ENCODE results near the gene MT1M. TPM values are rescaled to one million over a fixed set of nuclear protein-coding genes. Genes with fewer than 3 reads are reported as not detected.

Gene MT1M
- total and polyA plus RNA-seq, 2 of the 8 experiments (the other 6 are each of a cell fraction or from before 2014, with no cell fraction given): 2.1 TPM; not detected in 1

GRCh38 chr16:56643080-56643778 lies 10.8 kb downstream of the MT1M start:
- 5% methylated on average over 39 of the region's 42 CpGs; no CpG with 5 or more reads in 1 of the 2 experiments for WGBS, 2 experiments (ENCODE audit: extremely low coverage in 1 of 2, insufficient coverage in 1 of 2, insufficient read length in 1 of 2, insufficient replicate concordance in 2 of 2, low coverage in 1 of 2, low lambda C conversion rate in 2 of 2, missing lambda C conversion rate in 1 of 2)
- CTCF ChIA-PET (ENCODE audit: partially characterized antibody): interaction anchor here (1.1 to 4.1 kb wide), 12 partner anchors 11 to 109 kb away, joined by 3 to 29 read pairs (median 6); partner anchors contain the start of genes MT1B and MT1E
- no peak overlapping the region; the same call in 1 of the 2 replicates for H2BK5ac ChIP-seq (ENCODE audit: low read depth, low read length)
- H3K27ac ChIP-seq (ENCODE audit: low read depth, low read length): no peak overlapping the region
- no peak overlapping the region for H2AK5ac ChIP-seq (ENCODE audit: low read depth, low read length)
- H2AFZ ChIP-seq (ENCODE audit: low read length): no peak overlapping the region
- H4K20me1 ChIP-seq (replicated peaks in 1 of 2; ENCODE audit: control insufficient read depth in 1 of 2, insufficient read depth in 2 of 2, low read length in 2 of 2): peaks cover 4 to 21% of the 10 kb centered on the region in 2 experiments
- H3K79me2 ChIP-seq (ENCODE audit: control insufficient read depth in 1 of 2, insufficient read depth in 2 of 2, low read length in 2 of 2): no peaks in the 10 kb centered on the region
- no peak overlapping the region; the same call in 1 of the 2 replicates for H2BK12ac ChIP-seq (ENCODE audit: low read depth, low read length)
- H3K4me2 ChIP-seq (ENCODE audit: insufficient read depth in 1 of 2, low read depth in 2 of 2, low read length in 2 of 2): peak overlapping the region; percentile 23 to 69
- H2BK20ac ChIP-seq (ENCODE audit: low read length): no peak overlapping the region
- H4K5ac ChIP-seq (ENCODE audit: insufficient read length, low read depth, low read length): no peak overlapping the region
- no peak overlapping the region; the same call in 1 of the 2 replicates for H4K8ac ChIP-seq (ENCODE audit: extremely low read depth, insufficient read depth, low read length)
- H3K9me3 ChIP-seq (ENCODE audit: insufficient read depth in 2 of 2, low read depth in 1 of 2, low read length in 1 of 2): no peaks in the 10 kb centered on the region
- peak overlapping the region; percentile 18 to 51 (median 34); a peak in 7 of 8 replicates for H3K4me3 ChIP-seq (ENCODE audit: extremely low read depth in 1 of 4, insufficient read depth in 2 of 4, low read depth in 3 of 4, low read length in 4 of 4)
- H3K4me1 ChIP-seq (replicated peaks in 1 of 4; ENCODE audit: control insufficient read depth in 3 of 4, insufficient read depth in 4 of 4, low read length in 3 of 4): peaks cover 3 to 20% (median 7%) of the 10 kb centered on the region in 4 experiments
- H4K91ac ChIP-seq (replicated peaks; ENCODE audit: insufficient read length, low read length): no peak overlapping the region
- H3K27me3 ChIP-seq (replicated peaks in 1 of 4; ENCODE audit: control insufficient read depth in 3 of 4, extremely low read depth in 1 of 4, insufficient read depth in 3 of 4, low read length in 3 of 4): peaks cover 84 to 100% (median 99%) of the 10 kb centered on the region in 4 experiments
- H3K79me1 ChIP-seq (ENCODE audit: low read depth, low read length): no peaks in the 10 kb centered on the region
- no peak overlapping the region for H3K4ac ChIP-seq (replicated peaks; ENCODE audit: insufficient read length, low read depth, low read length)
- POLR2A ChIA-PET (ENCODE audit: partially characterized antibody): interaction anchor here (0.6 to 6.3 kb wide), 6 partner anchors 10 to 24 kb away, joined by 3 to 30 read pairs (median 10); partner anchors contain the start of genes MT1E, MT1F and MT1G
- no peak for FAIRE-seq
- H2BK120ac ChIP-seq (replicated peaks; ENCODE audit: low read depth, low read length): no peak overlapping the region
- H3K36me3 ChIP-seq (ENCODE audit: control insufficient read depth in 2 of 4, insufficient read depth in 4 of 4, low read length in 3 of 4): no peaks in the 10 kb centered on the region
- no peak overlapping the region for H3K56ac ChIP-seq (replicated peaks; ENCODE audit: insufficient read length, low read depth, low read length)
- H3K23ac ChIP-seq (ENCODE audit: insufficient read length): no peak overlapping the region
- peaks cover 5% of the 10 kb centered on the region for H3K23me2 ChIP-seq (ENCODE audit: low read depth, low read length)
- H3K14ac ChIP-seq (ENCODE audit: insufficient read length): no peak overlapping the region
- H3K9ac ChIP-seq (replicated peaks in 1 of 4; ENCODE audit: extremely low read depth in 1 of 4, low read depth in 3 of 4, low read length in 3 of 4): no peak overlapping the region
- H2BK15ac ChIP-seq (ENCODE audit: low read length): no peak overlapping the region
- no peak overlapping the region; the same call in 1 of the 2 replicates for H3K18ac ChIP-seq (ENCODE audit: extremely low read depth, low read length)
- DNase-seq (ENCODE audit: low read depth in 1 of 2, low spot score in 2 of 2): peak in 1 of 2 experiments; percentile 67
- TF ChIP-seq ASH2L (IDR thresholded peaks at IDR 0.05; ENCODE audit: low read length) (no peak), RAD21 (IDR thresholded peaks at IDR 0.05 in 1 of 2, conservative IDR thresholded peaks at IDR 0.05 in 1 of 2; ENCODE audit: low read depth in 2 of 2, low read length in 2 of 2) (peak; percentile 32 to 36), SP1 (IDR thresholded peaks at IDR 0.05; ENCODE audit: low read depth, low read length) (no peak), GABPA (IDR thresholded peaks at IDR 0.05; ENCODE audit: borderline replicate concordance, insufficient read depth, low read length) (0 out of 2 replicates have a peak, but pooled peaks have one; percentile 55), EZH2 (IDR thresholded peaks at IDR 0.05; ENCODE audit: low read depth, low read length, severe bottlenecking) (peak; percentile 72), CTCF (IDR thresholded peaks at IDR 0.05; ENCODE audit: control extremely low read depth in 1 of 3, insufficient read depth in 1 of 3, low read depth in 1 of 3, low read length in 3 of 3) (peak; percentile 39 to 50 (median 42)), KDM4A (IDR thresholded peaks at IDR 0.05; ENCODE audit: low read depth, low read length, severe bottlenecking) (peak; percentile 49), MAX (IDR thresholded peaks at IDR 0.05) (peak; percentile 43; the same call in 1 of the 2 replicates)

Data from H1 (cell line).